Motor neuron (in vitro differentiated cells): ENCODE data around the gene FGGY. TPM values are rescaled to one million over a fixed set of nuclear protein-coding genes. Genes with fewer than 3 reads are reported as not detected.
"Not testable (repeated sequence)": the region's sequence is repeated elsewhere in the genome, so short reads cannot be mapped to it uniquely, and the experiment has no call there.

ENCODE experiments used
- ATAC-seq, 8 experiments: fragments of 200-7000 bp; cut with Tn5 transposase; replicated peaks in 6 of 8; 2 replicates each; pipeline ENCODE4 v1.8.0; 2021; ENCODE audit warnings: mild to moderate bottlenecking in 8 of 8, moderate library complexity in 8 of 8
- H3K27ac ChIP-seq, 2 donors: fragments of 250-450 bp; sonication (Bioruptor Pico); 2 replicates each; pipeline ENCODE4 v1.9.0; 2021; ENCODE audit warnings: antibody characterized with exemption in 2 of 2, mild to moderate bottlenecking in 2 of 2, moderate library complexity in 1 of 2
- H3K4me1 ChIP-seq, 2 donors: fragments of 250-450 bp; sonication (Bioruptor Pico); replicated peaks in 1 of 2; 2 replicates each; pipeline ENCODE4 v1.6.1; 2021; ENCODE audit warnings: antibody characterized with exemption in 2 of 2, mild to moderate bottlenecking in 2 of 2, moderate library complexity in 1 of 2
- H3K4me3 ChIP-seq, 5 donors: fragments of 250-450 bp; sonication (Bioruptor Pico); 2 replicates each; pipeline ENCODE4 v1.9.0; 2021; ENCODE audit warnings: antibody characterized with exemption in 5 of 5, mild to moderate bottlenecking in 5 of 5, moderate library complexity in 4 of 5
- WGBS, 10 experiments: fragments of 450-650 bp; shearing (Covaris generic); methylation state at CpG; one replicate each; pipeline ENCODE4 v1.0.0; 2022; 5-methylcytosine and 5-hydroxymethylcytosine counted together
- in situ Hi-C, 9 experiments: fragments of 400-800 bp; cut with MboI; loops; one replicate each; pipeline ENCODE4 v1.15.0; 2021; ENCODE audit warnings: low sequenced_read_pairs in 9 of 9, low pct_unique_long_range_greater_than_20kb in 2 of 9; ENCODE audit not compliant: unreplicated experiment in 9 of 9
- total RNA-seq, 8 experiments: library from RNA; unstranded; fragments of 300-600 nt; gene quantifications; 2 replicates each; pipeline versions ENCODE4 v1.2.3 to v1.2.4, GENCODE V29; 2022

FGGY gene
- total RNA-seq, 8 experiments from 2014 or later: 8.4 to 33.0 (median 18.6) TPM

- 63 to 100% (median 88%) methylated on average over 1 to 2 of the region's 2 CpGs; no CpG with 5 or more reads in 3 of the 10 experiments for WGBS, 10 experiments
- no peak overlapping the region for H3K4me3 ChIP-seq
- in situ Hi-C loops: no loop called here
- no peak overlapping the region for H3K27ac ChIP-seq
- ATAC-seq: peak in 1 of 8 experiments; percentile 22
- H3K4me1 ChIP-seq: peaks cover 16 to 22% of the 10 kb centered on the region in 2 donors
These were observed 53.6 kb downstream of the FGGY start for GRCh38 chr1:59350521-59350920.

GRCh38 chr1:59352065-59352464 lies 55.2 kb downstream of the FGGY start:
- H3K27ac ChIP-seq: no peak overlapping the region
- peaks cover 17 to 22% of the 10 kb centered on the region in 2 donors for H3K4me1 ChIP-seq
- WGBS, 10 experiments: 33 to 73% (median 47%) methylated on average over 1 of the region's 1 CpG; no CpG with 5 or more reads in 2 of the 10 experiments
- in situ Hi-C loops: no loop called here
- no peak overlapping the region for H3K4me3 ChIP-seq
- ATAC-seq: peak in 3 of 8 experiments; percentile 49 to 71 (median 50)

GRCh38 chr1:59353453-59353852 lies 56.6 kb downstream of the FGGY start:
- no peak for ATAC-seq
- peaks cover 17 to 22% of the 10 kb centered on the region in 2 donors for H3K4me1 ChIP-seq
- no peak overlapping the region for H3K4me3 ChIP-seq
- in situ Hi-C loops: no loop called here
- no peak overlapping the region for H3K27ac ChIP-seq
- 46 to 100% (median 89%) methylated on average over 1 to 3 of the region's 3 CpGs for WGBS, 10 experiments

- ATAC-seq, H3K27ac ChIP-seq, H3K4me3 ChIP-seq, in situ Hi-C loops: not testable (repeated sequence)
- peaks cover 20 to 29% of the 10 kb centered on the region in 2 donors for H3K4me1 ChIP-seq
- WGBS, 10 experiments: 50 to 100% (median 94%) methylated on average over 1 to 4 of the region's 4 CpGs; no CpG with 5 or more reads in 1 of the 10 experiments
These were observed 57.3 kb downstream of the FGGY start for GRCh38 chr1:59354239-59354638.

GRCh38 chr1:59354709-59355337 lies 57.9 kb downstream of the FGGY start:
- no peak overlapping the region for H3K27ac ChIP-seq
- H3K4me3 ChIP-seq: no peak overlapping the region
- 37 to 86% (median 77%) methylated on average over 2 to 5 of the region's 5 CpGs; no CpG with 5 or more reads in 1 of the 10 experiments for WGBS, 10 experiments
- H3K4me1 ChIP-seq: peaks cover 26 to 35% of the 10 kb centered on the region in 2 donors
- in situ Hi-C loops: no loop called here
- peak in 5 of 8 experiments; percentile 48 to 84 (median 60) for ATAC-seq

- H3K4me3 ChIP-seq: no peak overlapping the region
- ATAC-seq: no peak
These were observed 58.5 kb downstream of the FGGY start for GRCh38 chr1:59355361-59355760.

GRCh38 chr1:59356627-59357026 lies 59.7 kb downstream of the FGGY start:
- 40 to 91% (median 83%) methylated on average over 1 of the region's 1 CpG; no CpG with 5 or more reads in 5 of the 10 experiments for whole genome bisulfite sequencing, 10 experiments
- no peak overlapping the region for H3K4me3 ChIP-seq
- H3K4me1 ChIP-seq: peaks cover 28 to 31% of the 10 kb centered on the region in 2 donors
- in situ Hi-C loops: no loop called here
- H3K27ac ChIP-seq: no peak overlapping the region
- ATAC-seq: no peak

More at GRCh38 chr1:59355361-59355760, 58.5 kb downstream of the FGGY start:
- H3K4me1 ChIP-seq: peaks cover 26 to 35% of the 10 kb centered on the region in 2 donors
- in situ Hi-C loops: no loop called here
- no peak overlapping the region for H3K27ac ChIP-seq

- Histone ChIP-seq H3K4me1 (peaks cover 21 to 22% of the 10 kb centered on the region in 2 donors), H3K27ac (no peak overlapping the region), H3K4me3 (no peak overlapping the region)
- ATAC-seq: no peak
- in situ Hi-C loops: no loop called here
- 71 to 98% (median 94%) methylated on average over 1 to 5 of the region's 5 CpGs; no CpG with 5 or more reads in 1 of the 10 experiments for WGBS, 10 experiments
These were observed 60.9 kb downstream of the FGGY start for GRCh38 chr1:59357645-59358320.

GRCh38 chr1:59359325-59359724 lies 62.4 kb downstream of the FGGY start:
- Histone ChIP-seq H3K4me1 (peaks cover 21 to 22% of the 10 kb centered on the region in 2 donors), H3K27ac (no peak overlapping the region), H3K4me3 (no peak overlapping the region)
- ATAC-seq: peak in 4 of 8 experiments; percentile 7 to 22 (median 17)
- in situ Hi-C loops: no loop called here
- 14 to 88% (median 63%) methylated on average over 1 of the region's 1 CpG; no CpG with 5 or more reads in 1 of the 10 experiments for WGBS, 10 experiments

GRCh38 chr1:59360170-59360569 lies 63.3 kb downstream of the FGGY start:
- WGBS, 10 experiments: 0 to 100% (median 86%) methylated on average over 1 to 4 of the region's 4 CpGs; no CpG with 5 or more reads in 2 of the 10 experiments
- Histone ChIP-seq H3K4me3 (no peak overlapping the region), H3K27ac (no peak overlapping the region), H3K4me1 (peaks cover 15 to 16% of the 10 kb centered on the region in 2 donors)
- in situ Hi-C loops: no loop called here
- peak in 2 of 8 experiments; percentile 97 to 99 for ATAC-seq

GRCh38 chr1:59360729-59361128 lies 63.8 kb downstream of the FGGY start:
- in situ Hi-C loops: no loop called here
- Histone ChIP-seq H3K27ac (no peak overlapping the region), H3K4me3 (no peak overlapping the region), H3K4me1 (peaks cover 13 to 14% of the 10 kb centered on the region in 2 donors)
- no peak for ATAC-seq
- 80 to 100% (median 98%) methylated on average over 1 to 2 of the region's 2 CpGs; no CpG with 5 or more reads in 2 of the 10 experiments for WGBS, 10 experiments

- Histone ChIP-seq H3K4me3 (no peak overlapping the region), H3K27ac (no peak overlapping the region), H3K4me1 (peaks cover 14 to 16% of the 10 kb centered on the region in 2 donors)
- ATAC-seq: peak in 6 of 8 experiments; percentile 35 to 97 (median 96)
- in situ Hi-C loops: no loop called here
- 40 to 100% (median 79%) methylated on average over 1 to 8 of the region's 8 CpGs for WGBS, 10 experiments
These were observed 64.9 kb downstream of the FGGY start for GRCh38 chr1:59361766-59362165.

- in situ Hi-C loops: no loop called here
- peaks cover 24 to 27% of the 10 kb centered on the region in 2 donors for H3K4me1 ChIP-seq
- 74 to 100% (median 94%) methylated on average over 1 to 2 of the region's 2 CpGs; no CpG with 5 or more reads in 4 of the 10 experiments for WGBS, 10 experiments
- no peak for ATAC-seq
- no peak overlapping the region for H3K27ac ChIP-seq
- no peak overlapping the region for H3K4me3 ChIP-seq
These were observed 67.1 kb downstream of the FGGY start for GRCh38 chr1:59364037-59364436.
